Measurements from ENCODE around the gene CCDC122.

- TF ChIP-seq POLR2AphosphoS5 (IDR thresholded peaks at IDR 0.05; ENCODE audit: borderline replicate concordance, low read depth, low read length) (no peak), EZH2 (IDR thresholded peaks at IDR 0.05) (no peak), FOXP2 (optimal IDR thresholded peaks at IDR 0.05; ENCODE audit: control extremely low read depth, extremely low read length, insufficient read depth) (no peak)
These were observed 85.1 kb downstream of the CCDC122 start for GRCh38 chr13:43794416-43794815.
